GM18499 (cell line): ENCODE results near the gene HAT1.
"Not testable (repeated sequence)": the region's sequence is repeated elsewhere in the genome, so short reads cannot be mapped to it uniquely, and the experiment has no call there.

Source experiments
- ATAC-seq: cut with Tn5 transposase; IDR thresholded peaks from one replicate; pipeline ENCODE4 v1.9.1; 2021; ENCODE audit warnings: moderate number of reproducible peaks; ENCODE audit not compliant: insufficient read depth, unreplicated experiment

The HAT1 gene

DNA sequence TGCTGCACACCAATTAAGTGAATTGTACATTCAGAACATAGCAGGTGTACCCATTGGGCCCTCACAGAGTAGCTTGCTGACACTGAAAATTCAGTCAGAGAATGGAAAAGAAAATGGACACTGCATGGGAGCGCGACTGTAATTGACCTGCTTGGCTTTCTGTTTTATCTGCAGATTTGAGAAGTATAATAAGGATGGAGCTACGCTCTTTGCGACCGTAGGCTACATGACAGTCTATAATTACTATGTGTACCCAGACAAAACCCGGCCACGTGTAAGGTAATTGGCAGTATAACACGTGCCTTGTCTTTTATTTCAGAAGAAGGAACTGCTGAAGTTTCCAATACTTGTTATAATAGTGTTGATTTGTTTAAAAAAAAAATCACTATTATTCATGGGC lies 44.0 kb downstream of the HAT1 start:
- ATAC-seq = no peak

DNA sequence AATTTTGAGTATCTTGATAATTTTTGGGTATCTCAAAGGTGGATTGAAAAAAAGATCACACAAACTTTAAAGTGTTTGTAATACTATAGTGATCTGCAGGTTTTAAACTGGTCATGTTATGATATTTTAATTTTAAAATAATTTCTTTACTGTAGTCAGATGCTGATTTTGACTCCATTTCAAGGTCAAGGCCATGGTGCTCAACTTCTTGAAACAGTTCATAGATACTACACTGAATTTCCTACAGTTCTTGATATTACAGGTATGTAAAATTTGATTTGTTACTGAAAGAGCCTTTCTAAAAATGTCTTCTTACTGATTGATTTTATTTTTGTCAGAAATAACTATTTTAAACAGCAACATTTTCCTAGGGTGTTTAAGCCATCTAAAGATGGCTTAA lies 44.4 kb downstream of the HAT1 start:
- ATAC-seq = no peak

DNA sequence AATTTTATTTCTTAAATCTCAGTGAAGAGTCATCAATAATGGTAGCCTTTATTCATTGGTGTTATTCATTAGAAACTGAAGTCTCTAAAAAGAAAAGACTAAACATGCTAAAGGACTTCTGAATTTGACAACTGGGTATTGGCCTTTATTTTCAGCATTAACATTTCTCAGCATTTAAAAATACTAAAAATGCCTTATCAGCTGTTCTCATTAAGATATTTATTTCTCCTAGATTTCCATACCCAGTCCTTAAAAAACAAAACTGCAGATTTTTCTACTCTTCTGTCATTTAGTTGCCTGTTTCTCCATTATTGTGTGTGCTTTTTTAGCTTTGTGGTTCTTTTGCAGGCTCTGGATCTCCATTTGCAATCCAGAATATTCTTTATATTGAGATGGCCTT lies 46.2 kb downstream of the HAT1 start:
- ATAC-seq = no peak

DNA sequence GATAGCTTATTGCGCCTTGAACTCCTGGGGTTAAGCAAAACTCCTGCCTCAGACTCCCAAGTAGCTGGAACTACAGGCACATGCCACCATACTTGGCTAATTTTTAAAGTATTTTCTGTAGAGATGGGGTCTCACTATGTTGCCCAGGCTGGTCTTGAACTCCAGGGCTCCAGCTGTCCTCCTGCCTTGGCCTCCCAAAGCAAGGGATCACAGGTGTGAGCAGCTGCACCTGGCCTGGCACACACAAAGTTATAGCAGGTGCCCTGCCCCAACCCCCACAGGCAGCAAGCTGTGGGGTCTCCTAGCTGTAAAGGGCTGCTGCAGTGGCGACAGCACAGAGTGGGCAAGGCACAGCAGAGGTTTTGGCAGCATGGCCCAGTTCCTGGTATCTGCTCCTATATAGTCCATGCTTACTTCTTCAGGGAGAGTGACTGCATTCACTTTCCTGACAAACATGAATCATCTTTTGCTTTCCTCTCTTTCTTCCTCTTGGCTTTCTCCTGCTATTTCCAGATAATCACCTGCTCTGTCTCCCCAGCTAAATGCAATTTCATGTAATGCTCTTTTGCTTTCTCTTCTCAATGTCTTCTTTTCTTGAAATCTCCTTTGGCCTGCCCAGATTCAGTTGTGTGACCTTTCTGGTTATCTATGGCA lies 50.2 kb downstream of the HAT1 start:
- ATAC-seq = no peak

DNA sequence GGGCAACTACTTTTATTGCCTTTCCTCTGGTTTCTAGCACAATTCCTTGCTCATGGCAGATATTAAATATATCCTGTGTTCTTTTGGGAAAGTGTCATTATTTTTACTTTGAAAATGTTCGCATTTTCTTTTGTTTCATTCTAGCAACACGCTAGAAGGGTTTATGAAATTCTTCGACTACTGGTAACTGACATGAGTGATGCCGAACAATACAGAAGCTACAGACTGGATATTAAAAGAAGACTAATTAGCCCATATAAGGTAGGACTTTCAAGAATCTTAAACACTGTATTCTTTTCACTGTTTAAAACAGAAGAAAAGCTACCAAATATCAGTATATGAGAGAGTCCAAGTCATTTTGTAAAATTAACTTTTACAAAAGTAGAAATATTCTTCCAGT lies 56.8 kb downstream of the HAT1 start:
- ATAC-seq = no peak

GRCh38 chr2:171983924-171984323 lies 61.7 kb downstream of the HAT1 start:
- not testable (repeated sequence) for ATAC-seq

DNA sequence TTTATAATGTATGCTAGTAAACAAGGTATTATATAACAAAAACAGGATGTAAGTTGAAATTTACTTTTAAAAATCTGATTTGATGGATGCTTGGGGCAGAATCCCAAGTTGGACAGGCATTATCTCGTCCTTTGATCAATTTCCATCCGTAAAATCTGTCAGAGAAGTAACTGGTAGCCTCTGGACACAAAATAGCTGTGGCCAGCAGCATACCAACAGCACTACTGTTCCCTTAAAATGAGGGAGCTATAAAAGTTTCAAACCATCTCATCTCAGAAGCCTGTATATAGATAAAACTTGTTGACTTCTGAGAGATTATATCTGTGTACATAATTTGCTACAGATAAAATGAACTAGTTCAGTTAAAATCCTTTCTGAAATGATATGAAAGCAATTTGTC lies 62.8 kb downstream of the HAT1 start:
- ATAC-seq = no peak

DNA sequence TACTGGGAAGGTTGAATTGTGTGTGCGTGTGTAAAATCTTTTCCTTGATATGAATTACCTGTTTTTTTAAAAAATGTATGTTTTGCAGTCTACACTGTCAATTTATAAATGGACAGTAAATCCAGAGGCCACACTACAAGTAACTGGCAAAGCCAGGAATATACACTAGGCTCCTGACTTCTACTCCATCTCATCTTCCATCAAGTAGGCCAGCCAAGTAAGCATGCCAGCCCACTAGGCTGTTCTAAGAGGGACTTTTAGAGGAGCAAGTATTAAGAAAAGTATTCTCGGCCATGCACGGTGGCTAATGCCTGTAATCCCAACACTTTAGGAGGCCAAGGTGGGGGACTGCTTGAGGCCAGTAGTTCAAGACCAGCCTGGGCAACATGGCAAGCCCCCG lies 64.5 kb downstream of the HAT1 start:
- ATAC-seq = no peak

GRCh38 chr2:171991027-171991426 lies 68.8 kb downstream of the HAT1 start:
- no peak for ATAC-seq

DNA sequence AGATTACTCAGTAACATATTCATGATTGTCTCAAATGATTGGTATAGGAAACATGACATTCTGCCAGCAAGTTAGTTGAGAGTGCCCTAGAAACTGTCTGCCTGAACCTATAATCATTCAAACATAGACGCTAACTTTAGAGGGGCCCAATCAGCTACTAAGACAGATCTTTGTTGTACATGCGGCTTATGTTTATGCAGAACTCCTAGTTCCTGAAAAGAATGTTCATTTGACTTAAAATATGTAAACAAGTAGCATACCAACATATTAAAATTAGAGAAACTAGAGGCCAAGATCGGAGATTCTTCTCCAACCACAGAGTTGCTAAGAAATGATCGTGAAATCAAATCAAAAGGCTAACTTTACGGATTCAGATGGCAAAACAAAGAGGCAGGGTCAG lies 73.3 kb downstream of the HAT1 start:
- no peak for ATAC-seq

DNA sequence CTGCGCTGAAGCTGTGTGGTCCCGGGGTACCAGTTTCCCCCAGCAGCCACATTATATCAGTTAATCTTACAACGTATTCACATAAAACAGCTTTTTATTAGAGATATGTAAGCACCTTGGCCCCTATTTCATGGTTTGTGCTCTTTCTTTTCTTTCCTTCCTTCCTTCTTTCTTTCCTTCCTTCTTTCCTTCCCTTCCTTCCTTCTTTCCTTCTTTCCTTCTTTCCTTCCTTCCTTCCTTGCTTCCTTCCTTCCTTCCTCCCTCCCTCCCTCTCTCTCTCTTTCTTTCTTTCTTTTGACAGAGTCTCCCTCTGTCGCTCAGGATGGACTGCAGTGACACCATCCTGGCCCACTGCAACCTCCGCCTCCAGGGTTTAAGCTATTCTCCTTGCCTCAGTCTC lies 73.8 kb downstream of the HAT1 start:
- no peak for ATAC-seq

GRCh38 chr2:171997031-171997430 lies 74.8 kb downstream of the HAT1 start:
- ATAC-seq = not testable (repeated sequence)

DNA sequence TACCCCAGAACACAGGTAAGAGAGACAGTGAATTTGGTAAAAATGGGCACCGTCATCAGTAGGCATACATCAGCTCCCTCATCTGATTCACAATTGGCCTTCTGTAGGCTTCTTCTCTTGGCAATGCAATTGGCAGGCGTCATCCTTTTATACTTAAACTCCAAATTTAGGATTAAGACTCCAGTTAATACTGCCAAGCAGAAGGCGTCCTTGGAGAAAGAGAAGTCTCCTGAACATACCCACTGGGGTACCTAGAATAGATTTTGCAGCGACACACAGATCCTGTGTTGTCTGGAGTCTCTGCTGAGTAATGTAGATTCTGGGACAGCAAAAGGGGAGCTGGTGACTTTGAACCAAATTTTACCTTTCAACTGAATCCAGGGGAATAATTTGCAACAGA lies 76.9 kb downstream of the HAT1 start:
- ATAC-seq = no peak

DNA sequence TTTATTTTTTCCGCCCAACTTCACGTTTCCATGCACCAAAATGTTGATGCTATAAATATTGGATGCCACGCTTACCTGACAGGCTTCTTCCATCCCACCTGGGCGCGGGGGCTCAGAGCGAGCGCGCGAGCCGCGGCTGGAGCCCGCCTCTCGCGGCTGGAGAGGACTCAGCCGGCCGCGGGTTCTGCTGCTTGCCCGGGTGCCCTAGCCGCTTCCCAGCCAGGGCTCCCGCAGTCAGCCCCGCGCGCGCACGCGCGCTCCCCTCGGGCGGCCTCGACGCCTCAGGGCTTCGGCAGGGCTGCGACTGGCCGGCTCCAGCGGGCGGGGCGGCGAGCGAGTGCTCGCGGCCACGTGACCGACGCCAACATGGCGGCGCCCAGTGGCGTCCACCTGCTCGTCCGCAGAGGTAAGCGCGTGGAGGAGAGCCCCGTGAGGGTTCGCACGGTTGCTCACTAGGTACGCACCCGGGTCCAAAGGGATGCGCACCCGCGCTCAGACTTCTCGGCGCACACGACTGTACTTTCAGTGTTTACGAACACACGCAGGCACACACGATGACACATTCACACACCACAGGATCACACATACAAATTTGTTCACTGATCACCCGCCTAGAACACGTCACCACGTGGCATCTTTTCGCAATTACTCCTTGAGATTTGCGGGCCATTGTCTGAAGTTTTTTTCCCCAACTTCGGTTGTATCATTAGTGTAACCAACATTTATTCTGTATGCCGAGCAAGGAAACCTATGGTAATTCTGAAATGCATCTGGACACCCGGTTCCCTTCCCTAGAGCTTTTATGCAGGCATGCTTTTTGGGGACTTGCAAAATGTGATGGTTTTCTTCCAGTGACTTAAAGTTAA lies 77.6 kb downstream of the HAT1 start, which contains the start of gene METAP1D:
METAP1D (plus strand) TSS at position 350 of the 866 bp plus-strand sequence; CDS start at position 367, 17 bp downstream.
- ATAC-seq = no peak

DNA sequence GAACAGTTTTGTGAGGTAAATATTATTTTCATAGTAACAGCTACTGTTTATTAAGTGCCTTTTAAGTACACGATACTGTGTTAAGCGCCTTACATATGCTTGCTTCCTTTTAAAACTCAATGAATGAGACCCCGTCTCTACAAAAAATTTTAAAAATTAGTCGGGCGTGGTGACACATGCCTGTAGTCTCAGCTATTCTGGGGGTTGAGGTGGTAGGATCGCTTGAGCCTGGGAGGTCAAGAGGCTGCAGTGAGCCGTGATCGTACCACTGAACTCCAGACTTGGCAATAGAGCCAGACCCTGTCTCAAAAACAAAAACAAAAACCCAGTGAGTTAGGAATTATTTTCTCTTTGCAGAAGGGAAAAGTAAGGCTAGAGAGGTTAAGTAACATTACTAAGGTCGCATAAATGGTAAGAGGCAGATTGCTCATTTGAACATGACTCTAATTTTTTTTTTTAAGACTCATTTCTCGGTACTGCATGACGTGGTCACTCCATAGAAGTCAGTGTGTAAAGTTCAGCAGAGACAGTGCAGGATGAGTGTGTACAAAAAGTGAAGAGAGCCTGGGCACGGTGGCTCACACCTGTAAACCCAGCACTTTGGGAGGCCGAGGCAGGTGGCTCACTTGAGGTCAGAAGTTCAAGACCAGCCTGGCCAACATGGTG lies 78.6 kb downstream of the HAT1 start:
- no peak for ATAC-seq

- ATAC-seq = no peak
Measured at GRCh38 chr2:172007372-172007771, 85.1 kb downstream of the HAT1 start.

- ATAC-seq = no peak
Measured at GRCh38 chr2:172009823-172010222, 87.6 kb downstream of the HAT1 start.

DNA sequence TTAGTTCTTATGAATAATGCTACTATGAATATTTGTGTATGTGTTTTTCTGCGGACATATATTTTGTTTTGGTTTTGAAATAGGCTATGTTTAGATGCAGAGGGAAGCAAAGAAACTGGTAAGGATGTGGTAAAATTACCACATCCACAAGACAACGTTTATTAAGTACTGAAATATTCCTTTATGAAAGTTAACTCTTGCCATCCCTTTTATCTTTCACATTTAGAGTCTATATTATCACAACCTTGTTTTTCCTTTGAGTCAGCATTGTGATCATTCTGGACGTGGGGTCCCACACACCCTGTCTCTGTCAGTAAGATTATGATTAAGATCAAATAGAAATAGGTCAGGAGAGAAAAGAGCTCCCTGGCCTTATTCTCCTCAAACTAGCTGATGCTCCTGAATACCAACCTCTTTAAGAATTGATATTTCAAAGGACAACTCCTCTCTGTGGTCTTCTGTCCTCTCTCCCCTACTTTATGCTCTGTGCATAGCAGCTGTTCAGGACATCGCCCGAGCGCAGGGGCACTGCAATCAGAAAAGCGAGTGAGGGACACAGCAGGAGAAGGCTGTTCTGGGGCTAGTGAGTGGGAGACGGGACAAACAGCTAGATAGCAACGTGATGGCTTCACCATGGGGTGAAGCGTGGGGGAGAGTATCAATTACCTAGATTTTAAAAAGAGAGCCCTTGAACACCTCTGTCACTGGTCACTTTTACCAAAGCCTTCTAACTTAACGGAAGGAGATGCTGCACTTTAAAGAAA lies 89.7 kb downstream of the HAT1 start:
- ATAC-seq = no peak

DNA sequence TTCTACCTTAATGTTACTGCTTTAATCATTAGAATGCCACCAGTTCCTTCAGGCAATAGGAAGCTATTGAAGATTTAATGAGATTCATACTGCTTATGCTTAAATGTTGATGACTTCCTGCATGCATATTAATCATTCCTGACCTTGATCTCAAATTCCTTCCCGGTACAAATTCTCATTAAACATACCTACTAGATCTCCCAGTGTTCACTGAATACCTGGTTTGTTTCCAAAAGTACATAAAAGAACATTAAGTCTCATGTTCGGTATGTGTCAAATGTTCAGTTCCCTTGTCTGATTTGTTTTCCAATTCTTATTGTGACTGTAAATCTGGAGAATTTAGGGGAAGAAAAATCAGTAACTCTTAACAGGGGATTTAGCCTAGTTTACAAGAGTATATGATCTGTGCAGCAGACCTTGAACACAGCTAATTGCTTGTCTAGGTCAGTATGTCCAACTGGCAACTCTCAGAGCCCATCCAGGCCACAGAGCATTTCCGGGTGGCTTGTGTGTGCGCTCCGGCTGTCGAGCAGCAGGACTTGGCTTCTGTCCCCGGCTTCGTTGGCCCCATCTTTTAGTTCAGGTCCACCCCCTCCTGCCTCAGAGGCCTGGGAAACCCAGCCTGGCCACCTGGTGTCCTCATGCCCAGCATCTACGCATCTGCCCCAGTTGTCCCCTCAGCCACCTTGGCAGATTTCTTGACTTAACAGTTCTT lies 90.6 kb downstream of the HAT1 start:
- no peak for ATAC-seq

DNA sequence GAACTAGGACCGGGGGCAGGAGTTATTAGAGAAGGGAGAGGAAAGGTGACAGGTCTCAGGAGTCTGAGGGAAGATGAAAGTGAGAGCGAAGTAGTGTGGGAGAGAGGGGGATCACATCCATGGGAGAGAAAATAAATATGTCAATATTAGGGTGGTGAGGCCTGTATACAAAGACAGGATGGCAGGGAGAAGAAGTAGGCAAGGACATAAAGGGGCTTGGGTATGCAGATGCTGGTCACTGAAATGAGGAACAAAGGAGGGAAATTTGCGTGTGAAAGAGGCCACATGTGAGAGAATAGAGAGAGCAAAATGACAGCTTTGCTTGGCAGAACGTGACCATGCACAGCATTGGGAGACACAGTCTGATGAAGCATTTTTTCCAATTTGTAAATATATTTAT lies 91.1 kb downstream of the HAT1 start:
- peak; percentile 65 for ATAC-seq
